ENCODE measurements around the gene PLD1.
"Not testable (repeated sequence)": the region's sequence is repeated elsewhere in the genome, so short reads cannot be mapped to it uniquely, and the experiment has no call there.

PLD1 gene

DNA sequence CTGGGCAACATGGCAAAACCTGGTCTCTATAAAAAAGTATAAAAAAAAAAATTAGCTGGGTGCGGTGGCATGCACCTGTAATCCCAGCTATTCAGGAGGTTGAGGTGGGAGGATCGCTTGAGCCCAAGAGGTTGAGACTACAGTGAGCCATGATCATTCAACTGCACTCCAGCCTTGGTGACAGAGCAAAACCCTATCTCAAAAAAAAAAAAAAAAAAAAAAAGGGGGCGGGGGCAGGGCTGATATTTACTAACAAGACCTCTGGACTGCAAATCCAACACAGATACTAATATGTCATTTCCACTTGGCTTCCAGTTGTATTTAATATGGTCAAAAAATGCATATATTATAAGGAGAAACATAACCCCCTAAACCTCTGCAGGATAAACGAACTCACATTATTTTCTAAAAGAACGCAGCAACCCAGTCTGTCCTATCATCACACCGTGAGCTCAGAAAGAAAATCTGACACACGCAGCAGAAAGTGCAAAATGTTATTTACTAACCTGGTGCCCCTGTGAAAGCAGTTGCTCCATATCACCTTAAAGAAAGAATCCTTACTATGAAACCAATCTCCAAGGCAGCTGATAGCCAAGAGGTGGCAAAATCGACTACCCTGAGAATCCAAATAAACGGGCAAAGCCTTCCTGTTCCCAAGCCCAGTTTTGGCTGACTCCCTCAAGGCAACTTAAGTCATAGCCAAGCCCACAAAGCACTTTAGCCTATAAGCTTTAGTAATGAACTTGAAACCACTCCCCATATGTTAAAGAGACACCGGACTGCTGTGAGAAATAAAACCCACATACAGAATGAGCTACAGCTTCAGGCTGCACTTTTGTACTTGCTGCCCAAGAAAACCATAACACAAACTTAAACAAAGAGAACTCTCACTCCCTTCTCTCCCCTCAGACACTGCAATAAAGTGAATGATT is 39.3 kb downstream of the PLD1 start:
- no peak for DNase-seq (ENCODE audit: low read depth)

DNA sequence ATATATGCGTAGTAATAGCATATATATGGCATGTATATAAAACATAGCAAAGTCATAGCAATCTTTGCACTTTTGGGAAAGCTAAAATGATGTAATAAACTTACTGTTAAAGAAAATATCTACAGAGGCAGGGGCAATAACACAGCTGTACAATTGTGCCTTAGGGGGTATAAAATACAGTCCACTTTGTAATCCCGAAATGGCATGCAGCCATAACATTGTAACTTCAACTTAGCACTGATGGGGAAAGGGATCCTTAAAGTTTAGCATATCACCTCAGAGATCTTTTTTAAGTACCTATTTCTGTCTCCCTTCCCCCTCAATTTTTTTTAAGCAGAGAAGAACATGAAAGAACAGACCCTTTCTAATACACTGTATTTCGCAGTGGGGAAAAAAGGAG is 40.8 kb downstream of the PLD1 start:
- no peak for DNase-seq (ENCODE audit: low read depth)

DNA sequence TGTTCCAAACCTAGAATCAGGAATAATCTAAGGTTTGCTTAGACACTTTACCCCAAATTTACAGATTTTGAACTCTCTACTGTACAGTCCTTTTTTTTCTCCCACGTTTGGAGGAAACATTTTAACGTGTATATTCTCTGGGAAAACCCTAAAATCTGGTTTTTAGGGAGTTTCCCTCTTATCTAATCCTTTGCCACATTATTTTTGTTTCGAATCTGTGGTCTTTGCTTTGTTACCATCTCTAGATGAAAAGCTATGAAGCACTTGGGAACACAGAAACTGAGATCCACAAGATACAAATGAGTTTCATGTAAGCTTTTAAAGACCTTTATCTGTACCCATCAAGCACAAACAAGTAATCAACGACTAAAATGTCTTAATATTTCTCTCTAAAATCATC is 41.3 kb downstream of the PLD1 start:
- DNase-seq (ENCODE audit: low read depth), result no peak

DNA sequence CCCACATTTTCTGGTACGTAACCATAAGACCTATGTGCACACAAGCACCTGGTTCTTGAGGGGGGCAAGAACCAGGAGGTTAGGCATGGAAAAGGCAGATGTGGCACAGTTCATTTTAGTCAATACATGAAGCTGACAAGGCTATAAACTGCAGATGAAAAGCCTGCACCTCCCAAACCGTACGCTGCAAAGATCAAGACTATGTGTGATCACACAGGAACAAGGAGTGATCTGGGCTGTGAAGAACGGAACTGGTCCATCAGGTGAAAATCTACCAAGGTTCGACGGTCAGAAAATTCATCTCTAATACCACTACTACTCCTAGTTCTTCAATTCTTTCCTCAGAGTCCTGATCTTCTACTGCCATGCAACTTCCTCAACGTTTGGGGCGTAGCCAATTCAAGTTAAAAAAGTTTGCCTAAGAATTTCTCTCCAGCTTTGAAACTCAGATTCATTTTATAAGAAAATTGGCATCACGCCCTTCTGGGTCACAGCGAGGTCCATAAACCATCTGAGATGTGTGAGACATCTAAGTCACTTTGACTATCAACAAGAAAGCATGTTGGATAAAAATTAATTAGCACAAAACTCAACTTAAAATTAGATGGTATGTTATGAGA is 41.9 kb downstream of the PLD1 start:
- DNase-seq (ENCODE audit: low read depth), result no peak

DNA sequence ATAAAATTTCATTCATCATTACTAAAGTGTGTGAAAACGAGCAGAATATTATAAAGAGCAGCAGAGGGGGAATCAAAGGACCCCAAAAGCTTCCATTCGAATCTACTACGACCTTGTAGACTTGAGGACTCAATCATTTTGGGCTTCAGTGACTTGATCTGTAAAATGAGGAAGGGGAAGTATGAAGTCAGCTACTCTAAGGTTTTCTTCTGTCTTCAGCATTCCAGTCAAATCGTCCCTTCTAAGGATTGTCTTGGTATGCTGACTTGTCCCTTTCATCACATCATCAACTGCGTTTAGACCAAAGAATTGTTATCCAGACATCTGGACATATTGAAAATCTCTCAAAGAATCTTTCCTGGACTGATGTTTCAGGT is 44.8 kb downstream of the PLD1 start:
- DNase-seq (ENCODE audit: low read depth), result no peak

DNA sequence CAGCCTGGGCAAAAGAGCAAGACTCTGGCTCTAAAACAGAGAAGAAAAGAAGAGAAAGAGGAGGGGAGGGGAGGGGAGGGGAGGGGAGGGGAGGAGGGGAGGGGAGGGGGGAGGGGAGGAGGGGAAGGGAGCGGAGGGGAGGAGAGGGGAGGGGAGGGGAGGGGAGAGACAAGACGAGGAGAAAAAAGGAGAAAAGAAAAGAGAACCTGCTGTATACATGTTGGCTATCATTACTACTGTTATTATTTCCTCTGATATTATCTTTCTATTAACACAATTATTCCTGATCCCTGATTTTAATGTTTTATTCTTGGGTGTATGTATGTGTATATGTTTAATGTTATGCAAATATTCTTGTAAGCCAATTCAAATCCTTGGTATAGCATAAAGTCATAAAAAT is 46.9 kb downstream of the PLD1 start:
- no peak for DNase-seq (ENCODE audit: low read depth)

DNA sequence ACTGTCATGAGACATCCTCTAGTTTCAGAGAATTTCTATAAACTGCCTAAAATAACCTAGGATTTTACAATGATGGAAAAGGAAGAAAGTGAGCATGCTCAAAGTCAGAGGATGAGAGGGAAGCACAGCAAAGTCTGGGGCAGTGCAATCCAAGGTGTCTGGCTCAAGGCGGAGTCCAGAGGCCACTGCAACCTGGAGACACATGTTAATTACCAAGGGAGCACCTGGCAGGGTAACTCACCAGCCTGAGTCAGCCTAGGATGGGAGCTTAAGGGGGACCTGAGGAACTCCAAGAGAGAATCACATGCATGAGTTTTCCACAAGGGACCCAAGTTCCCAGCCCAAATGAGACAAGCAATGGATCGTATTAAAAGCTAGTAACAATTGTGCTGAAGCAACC is 49.8 kb downstream of the PLD1 start:
- DNase-seq (ENCODE audit: low read depth), result no peak

DNA sequence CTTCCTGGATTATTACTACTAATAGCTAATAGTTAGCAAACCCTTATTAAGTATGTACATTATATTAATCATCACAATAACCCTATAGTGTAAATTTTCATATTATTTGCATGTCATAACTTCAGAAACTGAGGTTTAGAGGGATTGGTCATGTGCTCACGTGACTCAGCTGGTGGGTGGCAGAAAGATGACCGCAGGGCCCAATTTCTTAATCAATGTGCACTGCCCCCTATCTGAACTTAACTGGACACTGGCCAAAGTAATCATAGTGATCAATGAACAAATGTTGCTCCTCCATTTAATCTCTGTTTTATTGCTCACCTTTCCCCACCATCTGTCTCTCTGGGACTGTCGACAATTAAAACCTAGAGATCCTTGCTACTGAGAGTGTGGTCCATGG is 52.2 kb downstream of the PLD1 start:
- no peak for DNase-seq (ENCODE audit: low read depth)

DNA sequence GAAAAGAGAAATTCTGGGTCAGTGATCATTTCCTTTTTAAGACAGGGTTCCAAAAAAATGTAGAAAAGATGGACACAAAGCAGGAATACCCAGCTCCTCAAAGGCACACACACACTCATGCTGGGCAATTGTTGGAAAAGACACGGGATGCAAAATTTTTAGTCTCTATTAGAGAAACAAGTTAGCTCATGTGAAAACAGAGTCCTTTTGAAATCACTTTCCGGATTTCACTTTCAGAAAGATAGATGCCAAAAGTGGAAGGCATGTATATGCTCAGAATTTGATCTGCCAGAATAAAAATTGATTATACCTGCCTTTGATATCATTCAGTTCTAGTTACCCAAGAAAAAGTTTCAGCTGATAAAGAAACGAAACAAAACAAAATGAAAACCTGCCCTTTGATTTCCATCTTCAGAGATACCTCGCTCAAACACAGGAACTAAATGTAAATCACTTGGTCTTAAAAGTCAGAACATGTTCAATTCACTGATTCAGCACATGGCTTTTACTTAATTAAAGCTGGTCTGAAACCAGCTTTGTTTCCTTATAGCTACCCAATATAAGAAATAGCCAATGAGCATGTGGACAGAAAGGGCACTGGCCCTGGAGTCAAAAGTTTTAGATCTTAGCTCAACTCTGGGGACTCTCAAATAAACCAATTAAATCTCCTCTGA is 52.8 kb downstream of the PLD1 start:
- no peak for DNase-seq (ENCODE audit: low read depth)

DNA sequence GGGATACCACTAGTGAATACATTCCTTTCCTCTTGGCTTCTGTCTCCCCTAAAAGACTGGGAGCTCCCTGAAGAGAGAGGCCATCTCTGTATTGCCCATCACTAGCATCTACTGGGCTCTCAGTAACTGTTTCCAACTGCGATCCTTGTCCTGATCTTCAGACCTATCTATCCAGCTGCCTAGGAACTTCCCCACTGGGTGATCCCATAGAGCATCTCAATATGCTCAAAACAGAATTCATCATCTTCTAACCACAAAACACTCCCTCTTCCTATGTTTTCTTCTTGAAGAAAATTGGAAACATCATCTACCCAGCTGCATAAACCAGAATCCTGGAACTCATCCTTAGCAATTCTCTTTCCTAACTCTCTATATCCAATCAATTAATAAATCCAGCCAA is 54.6 kb downstream of the PLD1 start:
- DNase-seq (ENCODE audit: low read depth), result no peak

DNA sequence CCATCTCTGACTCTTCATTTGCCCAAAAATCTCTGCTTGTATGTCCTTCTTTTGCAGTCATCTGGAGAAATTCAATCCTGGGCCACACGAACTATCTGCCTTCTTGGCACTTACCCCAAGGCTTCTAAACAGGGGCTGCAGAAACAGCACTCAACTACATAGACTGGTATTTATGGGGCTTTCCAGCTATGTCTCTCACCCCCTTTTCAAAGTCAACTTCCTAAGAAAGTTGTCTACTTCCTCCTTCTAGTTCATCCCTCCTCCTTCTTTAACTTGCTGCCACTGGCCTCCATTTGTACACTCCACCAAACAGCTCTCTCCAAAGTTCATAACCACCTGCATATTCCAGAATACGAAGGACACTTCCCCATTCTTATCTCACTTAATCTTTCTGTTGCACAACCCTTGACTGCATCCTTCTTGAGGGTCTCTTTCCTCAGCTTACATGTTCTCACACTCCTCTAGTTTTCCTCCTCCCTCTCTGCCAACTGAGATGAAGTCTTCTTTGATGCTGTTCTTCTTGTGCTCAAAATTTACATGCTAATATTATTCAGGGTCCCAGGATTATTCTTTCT is 55.2 kb downstream of the PLD1 start:
- no peak for DNase-seq (ENCODE audit: low read depth)

DNA sequence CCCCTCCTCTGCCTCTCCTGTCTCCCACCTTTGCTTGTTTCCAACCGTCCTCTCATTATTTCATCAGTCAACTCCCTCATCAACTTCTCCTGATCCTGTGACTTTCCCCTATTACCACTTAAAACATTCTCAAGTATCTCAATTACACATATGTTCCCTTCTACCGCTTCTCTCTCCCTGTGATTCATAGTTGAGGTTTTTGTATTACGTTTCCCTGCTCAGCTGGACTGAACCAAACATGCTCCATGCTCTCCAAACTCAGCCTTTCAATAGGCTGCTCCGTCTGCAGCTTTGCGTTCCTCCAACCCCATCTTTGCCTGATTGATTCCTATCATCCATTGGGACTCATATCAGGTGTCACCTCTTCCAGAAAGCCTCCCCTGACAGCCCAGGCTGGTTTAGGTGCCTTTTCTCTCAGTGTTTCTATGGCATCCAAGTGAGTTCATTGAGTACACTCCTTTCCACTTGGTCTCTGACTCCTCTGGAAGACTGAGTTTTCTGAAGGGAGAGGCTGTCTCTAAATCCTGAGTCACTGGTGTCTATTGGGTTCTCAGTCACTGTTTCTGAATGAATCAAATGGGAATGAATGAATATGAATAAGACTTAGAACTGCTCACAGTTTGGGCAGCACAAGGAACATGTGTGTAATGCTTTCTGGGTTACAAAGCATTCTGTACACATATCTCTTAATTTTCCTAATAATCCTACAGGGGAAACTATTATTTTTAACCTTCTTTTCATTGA is 56.4 kb downstream of the PLD1 start:
- DNase-seq (ENCODE audit: low read depth), result no peak

DNA sequence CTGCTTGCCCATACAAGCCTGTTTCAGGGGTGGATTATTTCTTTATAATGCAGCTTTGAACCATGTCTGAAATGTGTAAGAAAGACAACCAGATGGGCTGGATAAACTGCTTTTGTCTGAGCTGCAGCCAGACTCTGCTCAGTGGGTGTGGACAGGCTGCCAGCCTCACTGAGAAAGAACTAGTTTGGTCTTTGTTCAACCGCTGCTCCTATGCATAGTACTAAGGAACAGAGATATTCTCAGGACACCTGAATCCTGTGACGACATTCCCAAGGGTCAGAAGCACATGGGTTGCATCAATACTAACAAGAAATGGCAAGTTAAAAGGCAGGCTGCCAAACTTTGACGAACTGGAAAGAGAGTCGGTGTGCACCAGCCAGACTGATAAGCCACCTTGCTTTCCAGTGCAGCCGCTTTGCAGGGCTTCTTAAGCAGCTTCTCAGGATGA is 57.2 kb downstream of the PLD1 start:
- DNase-seq (ENCODE audit: low read depth), result no peak

DNA sequence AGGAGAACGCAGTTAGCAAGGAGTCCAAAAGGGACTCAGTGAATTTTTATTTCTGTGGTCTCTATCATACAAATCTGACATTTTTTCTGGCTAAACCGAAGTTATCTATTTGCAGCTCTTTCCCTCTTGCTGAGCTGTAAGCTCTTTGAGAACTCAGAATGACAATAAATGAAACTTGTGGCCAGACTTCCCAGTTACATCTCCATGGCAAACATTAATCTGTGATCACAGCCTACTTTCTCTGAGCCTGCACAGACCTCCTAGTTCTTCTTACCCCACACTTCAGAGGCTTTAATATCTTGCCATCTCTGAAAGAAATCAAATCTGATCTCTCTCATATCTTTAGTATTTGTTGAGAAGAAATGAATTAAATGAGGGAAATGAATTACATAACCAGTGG is 58.0 kb downstream of the PLD1 start:
- DNase-seq (ENCODE audit: low read depth), result no peak

DNA sequence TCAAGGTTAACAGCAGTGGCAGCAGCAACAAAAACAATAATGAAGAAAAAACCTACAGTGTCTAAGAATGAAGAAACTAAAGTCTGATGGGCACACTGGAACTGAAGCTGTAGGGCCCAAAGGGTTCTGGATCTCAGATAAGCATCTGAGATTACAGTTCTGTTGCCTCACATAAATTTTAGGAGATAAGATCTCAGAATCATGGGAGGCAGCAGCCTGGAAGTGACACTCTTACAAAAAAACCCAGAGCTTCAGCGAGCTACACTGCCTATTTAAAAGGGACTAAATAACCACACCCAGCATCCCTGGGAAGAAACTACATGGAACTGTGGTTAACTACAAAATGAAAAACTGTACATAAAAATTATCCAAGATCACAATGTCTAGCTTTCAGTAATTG is 61.2 kb downstream of the PLD1 start:
- DNase-seq (ENCODE audit: low read depth), result no peak

DNA sequence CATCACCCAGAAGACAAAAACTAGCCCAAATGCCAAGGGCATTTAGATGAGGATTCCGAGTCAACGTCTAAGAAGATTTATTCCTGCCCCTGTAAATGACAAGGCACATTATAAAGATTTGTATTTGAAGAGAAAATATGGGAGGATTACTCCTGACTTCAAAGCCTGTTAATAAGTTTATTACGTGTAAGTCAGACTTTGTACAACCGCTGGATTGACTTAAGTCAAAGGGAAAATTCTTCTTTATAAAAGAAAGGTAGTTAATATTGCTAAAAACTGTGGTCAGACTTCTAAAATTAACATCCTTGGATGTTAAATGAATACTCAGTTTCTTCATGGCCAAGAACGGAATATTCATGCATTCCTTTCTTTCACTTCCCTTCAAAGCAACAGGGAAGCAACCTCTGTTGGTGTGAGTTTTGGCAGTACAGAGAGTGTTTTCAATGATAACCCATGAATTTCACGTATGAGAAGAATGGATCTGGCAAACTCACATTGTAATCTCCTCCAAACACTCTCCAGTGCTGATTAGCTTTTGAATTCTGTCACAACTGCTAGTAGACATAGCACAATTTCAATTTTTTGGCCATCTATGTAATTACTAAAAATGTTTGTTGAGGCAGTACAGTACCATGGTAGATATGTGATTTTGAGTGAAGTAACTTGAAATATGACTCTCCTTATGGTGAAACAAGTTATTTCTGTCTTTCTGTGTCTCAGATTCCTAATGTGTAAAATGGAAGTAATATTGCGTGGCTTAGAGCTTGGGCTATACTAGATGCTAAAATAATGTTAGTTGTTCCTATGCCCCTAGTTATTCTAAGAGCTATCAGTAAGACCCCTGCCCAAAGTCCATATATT is 62.0 kb downstream of the PLD1 start:
- DNase-seq (ENCODE audit: low read depth), result no peak

DNA sequence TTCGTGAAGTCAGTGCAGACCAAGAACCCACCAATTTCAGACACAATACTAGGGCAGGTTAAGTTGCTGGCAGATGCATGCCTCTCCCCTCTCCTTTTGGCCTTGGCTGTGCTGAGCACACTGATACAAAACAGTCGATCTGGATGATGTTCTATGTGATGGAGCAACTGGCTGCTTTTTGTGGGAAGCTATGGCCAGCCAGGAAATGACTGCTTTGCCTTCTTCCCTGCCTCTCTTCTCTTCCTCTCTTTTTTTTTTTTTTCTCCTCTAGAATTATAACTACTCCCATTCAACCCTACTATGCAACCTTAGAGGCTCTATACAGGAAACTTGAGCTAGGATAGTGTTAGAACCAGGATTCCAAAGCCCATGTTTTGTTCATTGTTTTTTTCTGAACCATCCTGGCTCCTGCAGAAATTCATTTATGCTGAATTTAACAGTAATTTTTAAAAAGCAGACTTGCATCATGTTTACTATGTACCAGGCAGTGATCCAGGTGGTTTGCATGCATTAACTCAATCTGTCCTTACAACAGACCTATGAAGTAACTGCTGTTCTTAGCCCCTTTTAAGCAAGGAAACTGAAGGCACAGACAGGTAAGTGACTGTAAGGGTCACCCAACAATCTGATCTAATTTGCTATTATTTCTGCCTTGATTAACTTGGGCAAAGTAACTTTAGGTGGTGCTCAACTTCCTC is 62.9 kb downstream of the PLD1 start:
- DNase-seq (ENCODE audit: low read depth), result no peak

DNA sequence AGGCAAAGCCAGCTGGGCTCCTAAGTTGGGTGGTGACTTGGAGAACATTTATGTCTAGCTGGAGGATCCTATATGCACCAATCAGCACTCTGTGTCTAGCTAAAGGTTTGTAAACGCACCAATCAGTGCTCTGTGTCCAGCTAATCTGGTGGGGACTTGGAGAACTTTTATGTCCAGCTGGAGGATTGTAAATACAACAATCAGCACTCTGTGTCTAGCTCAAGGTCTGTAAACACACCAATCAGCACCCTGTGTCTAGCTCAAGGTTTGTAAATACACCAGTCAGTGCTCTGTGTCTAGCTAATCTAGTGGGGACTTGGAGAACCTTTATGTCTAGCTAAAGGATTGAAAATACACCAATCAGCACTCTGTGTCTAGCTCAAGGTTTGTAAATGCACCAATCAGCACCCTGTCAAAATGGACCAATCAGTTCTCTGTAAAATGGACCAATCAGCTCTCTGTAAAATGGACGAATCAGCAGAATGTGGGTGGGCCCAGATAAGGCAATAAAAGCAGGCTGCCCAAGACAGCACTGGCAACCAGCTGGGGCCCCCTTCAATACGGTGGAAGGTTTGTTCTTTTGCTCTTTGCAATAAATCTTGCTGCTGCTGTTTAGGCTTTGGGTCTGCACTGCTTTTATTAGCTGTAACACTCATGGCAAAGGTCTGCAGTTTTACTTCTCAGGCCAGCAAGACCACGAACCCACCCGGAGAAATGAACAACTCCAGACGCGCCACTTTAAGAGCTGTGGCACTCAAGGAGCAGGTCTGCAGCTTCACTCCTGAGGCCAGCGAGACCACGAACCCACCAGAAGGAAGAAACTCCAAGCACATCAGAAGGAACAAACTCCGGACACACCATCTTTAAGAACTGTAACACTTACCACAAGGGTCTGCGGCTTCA is 63.7 kb downstream of the PLD1 start:
- DNase-seq (ENCODE audit: low read depth), result not testable (repeated sequence)

DNA sequence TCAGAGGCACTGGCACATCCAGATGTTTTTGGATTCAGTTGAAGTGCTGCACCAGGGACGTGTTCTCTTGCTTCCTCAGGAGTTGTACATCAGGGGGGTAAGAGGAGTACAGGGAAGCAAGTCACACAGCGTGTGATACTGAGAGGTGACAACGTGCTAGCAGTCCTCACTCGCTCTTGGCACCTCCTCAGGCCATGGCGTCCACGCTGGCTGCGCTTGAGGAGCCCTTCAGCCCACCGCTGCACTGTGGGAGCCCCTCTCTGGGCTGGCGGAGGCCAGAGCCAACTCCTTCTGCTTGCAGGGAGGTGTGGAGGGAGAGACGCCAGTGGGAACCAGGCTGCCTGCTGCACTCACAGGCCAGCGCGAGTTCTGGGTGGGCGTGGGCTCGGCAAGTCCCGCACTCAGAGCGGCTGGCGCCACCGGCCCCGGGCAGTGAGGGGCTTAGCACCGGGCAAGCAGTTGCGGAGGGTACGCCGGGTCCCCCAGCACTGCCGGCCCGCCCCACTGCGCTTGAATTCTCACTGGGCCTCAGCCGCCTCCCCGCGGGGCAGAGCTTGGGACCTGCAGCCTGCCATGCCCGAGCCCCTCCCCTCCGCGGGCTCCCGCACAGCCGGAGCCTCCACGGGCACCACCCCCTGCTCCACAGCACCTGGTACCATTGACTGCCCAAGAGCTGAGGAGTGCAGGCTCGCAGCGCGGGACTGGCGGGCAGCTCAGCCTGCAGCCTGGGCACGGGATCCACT is 64.5 kb downstream of the PLD1 start:
- DNase-seq (ENCODE audit: low read depth), result no peak

Measured in stimulated activated CD8-positive, alpha-beta memory T cell treated with anti-CD3 and anti-CD28 coated beads, Interleukin-4, amount 100 ng/mL, for 24 hours (primary cell).